GM21515 (cell line): Measurements from ENCODE around the gene PATL1.
"Not testable (repeated sequence)": the region's sequence is repeated elsewhere in the genome, so short reads cannot be mapped to it uniquely, and the experiment has no call there.

Experiments
- ATAC-seq: cut with Tn5 transposase; IDR thresholded peaks from one replicate; pipeline ENCODE4 v1.9.1; 2021; ENCODE audit not compliant: unreplicated experiment

The PATL1 gene

DNA sequence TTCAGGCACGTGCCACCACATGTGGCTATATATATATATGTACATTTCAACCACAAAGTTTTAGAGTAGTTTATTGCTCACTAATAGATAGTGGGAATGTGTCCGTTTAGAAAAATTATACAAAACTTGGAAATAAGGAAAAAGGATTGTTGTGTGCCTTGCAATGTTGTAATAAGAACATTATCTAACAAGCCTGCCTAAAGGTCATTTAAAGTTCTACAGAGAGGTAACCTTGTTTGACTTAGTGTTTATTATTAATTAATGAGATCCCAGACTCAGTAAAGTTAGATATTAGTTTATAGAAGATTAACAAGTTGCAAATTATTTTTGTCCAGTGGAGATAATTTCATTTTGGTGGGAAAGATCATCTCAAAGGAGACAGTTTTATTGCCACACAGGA lies 5.5 kb upstream of the PATL1 start:
- no peak for ATAC-seq

DNA sequence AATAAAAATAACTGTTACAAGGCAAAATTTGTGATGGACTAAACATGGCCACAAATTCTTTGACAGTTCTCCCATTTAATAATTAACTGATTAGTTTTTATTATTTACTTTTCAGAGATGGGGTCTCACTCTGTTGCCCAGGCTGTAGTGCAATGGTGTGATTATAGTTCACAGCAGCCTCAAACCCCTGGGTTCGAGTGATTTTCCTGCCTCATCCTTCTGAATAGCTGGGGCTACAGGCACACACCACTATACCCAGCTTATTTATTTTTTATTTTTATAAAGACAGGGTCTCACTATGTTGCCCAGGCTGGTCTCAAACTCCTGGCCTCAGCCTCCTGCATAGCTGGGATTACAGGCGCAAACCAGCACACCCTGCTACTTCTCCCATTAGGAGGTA lies 4.5 kb upstream of the PATL1 start:
- no peak for ATAC-seq

DNA sequence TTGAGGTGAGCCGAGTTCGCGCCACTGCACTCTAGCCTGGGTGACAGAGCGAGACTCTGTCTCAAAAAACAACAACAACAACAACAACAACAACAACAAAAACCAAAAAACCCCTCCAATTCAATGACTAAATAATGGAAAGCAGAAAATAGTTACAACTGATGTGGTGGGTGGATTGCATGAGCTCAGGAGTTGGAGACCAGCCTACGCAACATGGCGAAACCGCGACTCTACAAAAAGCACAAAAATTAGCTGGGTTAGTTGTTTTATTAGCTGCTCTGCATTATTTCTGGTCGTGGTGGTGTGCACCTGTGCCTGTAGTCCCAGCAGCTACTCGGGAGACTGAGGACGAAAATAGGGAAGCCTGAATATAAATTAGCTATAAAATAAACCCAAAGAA lies 2.6 kb upstream of the PATL1 start:
- ATAC-seq: no peak

DNA sequence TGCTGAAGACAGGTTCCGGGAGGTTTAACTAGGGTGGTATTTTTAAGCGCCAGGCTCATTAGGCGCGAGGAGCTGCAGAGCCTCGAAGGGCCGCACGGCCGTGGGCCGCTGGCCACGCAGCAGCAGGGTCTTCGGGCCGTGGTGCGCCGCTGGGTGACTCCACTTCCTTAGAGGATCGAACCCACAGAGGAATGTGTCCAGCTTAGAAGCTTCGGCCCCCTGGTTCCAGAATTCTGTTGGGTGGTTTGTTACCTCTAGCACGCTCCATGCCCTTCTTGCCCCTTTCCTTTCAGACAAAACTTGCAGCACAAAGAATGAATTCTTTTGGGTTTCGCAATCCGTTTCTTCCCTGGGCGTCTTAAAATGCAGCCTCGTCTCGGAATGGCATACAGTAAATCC lies 773 bp upstream of the PATL1 start:
- ATAC-seq: no peak

DNA sequence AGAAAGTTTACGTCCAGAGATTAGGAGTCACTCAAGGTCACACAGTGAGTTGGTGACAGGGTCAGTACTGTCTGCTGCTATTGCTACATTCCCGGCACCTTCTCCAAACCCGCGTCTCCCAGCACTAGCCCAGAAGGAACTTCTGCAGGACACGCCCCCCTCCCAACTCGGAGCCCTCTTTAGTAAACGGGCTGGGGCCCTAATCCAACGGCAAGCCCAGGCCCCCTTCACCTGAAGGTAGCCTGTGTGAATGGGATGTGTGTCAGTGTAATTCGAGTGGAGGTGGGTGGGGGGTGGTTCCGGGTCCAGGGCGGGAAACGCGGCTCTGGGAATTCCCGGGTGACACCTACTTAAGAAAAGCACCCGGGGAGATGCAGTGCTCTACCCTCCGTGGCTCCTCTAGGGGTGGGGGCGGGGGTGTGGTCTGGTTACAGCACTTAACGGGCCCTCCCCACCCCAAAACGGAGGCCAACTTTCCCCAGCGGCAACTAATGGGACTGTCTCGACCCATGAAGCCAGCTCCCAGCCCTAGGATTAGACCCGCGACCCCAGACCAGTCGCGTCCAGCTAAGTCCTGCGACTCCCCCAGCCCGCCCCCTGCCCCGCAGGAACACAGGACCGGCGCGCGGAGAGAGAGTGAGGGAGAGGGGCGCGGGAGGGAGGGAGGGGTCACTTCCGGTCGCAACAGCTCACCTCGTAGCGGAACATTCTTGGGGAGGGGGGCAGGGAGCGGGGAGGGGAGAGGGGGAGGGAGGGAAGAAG lies 468 bp downstream of the PATL1 start:
- ATAC-seq: peak; percentile 30

DNA sequence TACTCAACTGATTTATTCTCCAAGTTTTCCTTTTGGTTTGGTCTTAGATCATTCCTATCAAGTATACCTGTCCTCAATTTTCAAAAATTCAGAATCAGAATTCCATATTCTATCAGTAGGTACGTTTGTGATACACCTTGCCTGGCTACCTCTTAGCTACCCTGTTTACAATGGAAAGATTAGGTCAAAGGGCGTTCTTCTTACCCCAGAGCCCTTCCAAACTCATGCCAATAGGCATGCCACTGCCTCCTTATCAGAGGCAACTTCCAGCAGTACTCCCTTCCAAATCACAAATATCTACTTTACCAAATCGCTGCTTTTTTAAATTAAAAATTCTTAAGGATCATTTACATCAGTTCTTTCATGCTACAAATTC lies 1.0 kb downstream of the PATL1 start:
- no peak for ATAC-seq

DNA sequence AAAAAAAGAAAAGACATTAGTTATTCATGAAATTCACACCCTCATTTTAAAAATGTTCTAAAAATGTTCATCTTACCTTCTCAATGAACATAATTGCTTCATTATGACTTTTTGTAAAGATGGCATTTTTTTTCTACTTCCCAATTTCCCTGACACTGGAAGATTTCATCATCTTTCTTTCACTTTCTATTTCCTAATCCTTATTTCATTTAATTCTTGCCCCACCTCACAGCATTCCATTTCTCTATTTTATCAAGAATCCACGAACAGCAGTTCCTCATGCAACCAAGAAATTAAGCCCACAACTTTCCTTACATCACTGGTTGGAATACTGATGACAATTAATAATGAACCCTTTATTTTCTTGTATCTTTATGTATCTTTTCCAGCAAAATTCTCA lies 1.9 kb downstream of the PATL1 start:
- no peak for ATAC-seq

DNA sequence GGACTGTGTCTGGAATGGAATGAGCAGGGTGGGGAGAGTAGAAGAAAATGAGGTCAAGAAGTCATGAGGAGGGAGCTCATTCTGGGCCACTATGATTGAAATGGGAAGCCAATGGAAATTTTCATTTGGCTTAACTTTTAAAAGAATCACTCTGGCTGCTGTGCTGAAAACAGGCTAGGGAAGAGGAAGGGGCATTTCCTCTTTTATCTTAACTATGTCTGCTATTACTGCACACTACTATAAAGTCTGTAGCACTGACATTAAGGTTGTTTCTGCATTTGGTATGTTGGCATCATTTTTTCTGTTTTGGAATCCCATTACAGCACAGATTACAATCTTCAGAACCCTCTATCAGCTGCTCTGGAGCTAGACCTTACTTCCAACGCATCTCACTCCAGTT lies 8.2 kb downstream of the PATL1 start:
- no peak for ATAC-seq

DNA sequence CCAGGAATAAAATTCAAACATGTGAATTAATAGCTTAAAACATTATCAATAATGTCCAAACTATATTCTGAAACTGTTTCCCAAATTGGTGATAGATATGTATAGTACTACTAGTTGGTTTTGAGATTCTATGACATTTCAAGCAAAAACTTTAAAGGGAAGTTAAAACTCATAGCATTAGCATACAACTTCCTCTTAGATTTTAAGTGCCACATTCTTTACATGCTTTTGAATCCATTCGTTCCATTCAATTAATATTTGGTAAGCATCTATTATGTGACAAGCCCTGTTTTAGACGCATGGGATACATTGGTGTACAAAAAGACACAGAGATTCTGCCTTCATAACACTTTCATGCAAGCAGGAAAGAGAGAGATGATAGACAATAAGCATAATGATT lies 8.9 kb downstream of the PATL1 start:
- ATAC-seq: no peak

DNA sequence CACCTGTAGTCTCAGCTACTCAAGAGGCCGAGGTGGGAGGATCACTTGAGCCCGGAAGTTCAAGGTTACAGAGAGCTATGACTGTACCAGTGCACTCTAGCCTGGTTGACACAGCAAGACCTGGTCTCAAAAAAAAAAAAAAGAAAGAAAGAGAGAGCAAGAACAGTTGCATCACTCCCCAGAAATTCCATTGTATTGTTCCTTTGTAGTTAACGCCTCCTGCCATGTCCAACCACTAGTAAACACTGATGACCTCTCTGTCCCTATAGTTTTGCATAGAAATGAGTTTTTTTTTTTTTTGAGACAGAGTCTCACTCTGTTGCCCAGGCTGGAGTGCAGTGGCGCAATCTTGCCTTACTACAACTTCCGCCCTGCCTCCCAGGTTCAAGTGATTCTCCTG lies 10.8 kb downstream of the PATL1 start:
- no peak for ATAC-seq

DNA sequence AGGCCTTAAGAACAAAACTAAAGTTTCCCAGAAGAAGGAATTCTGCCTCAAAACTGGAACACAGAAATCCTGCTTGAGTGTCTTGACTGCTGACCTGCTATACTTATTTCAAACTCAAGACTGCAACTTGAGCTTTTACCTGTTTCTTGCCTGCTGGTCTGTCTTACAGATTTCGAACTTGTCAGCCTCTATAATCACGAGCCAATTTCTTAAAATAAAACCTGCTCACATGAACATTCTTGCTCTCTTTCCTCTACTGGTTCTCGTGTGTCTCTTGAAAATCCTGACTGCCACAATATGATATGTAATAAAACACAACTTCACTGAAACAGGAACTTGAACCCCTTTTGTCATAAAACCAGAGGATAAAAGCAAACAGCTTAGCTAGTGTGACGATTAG lies 13.9 kb downstream of the PATL1 start:
- ATAC-seq: no peak

DNA sequence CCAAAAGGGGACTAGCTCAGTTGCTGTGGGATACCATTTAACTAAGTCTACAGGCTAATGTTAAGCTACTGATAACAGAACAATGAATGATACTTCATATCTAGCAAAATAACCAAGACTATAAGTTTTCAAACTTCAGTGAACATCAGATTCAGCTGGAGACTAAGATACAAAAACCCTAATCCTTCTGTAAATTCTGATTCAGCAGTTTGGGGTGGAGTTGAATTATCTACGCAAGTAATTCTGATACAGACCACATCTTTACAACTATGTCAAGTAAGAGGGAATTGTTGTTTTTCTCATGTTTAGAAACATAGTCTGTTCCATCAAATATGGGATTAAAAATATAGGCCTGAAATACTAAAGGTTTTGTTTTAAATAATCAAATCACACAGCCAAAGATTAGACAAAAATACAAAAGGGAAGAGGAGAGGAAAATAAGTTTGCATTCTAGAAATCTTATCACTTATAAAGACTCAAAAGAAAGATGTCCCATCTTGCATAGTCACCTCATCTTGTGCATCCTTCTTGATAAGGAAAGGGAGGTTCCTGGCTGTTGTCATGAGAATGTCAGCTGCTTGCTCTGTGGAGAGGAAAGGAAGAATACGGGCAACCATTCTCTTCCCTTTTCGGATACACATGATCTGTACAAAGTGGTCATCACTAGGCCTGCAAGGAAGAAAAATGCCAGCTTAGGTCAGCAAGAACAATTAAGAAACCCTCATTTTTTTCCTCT lies 21.4 kb downstream of the PATL1 start:
- no peak for ATAC-seq

DNA sequence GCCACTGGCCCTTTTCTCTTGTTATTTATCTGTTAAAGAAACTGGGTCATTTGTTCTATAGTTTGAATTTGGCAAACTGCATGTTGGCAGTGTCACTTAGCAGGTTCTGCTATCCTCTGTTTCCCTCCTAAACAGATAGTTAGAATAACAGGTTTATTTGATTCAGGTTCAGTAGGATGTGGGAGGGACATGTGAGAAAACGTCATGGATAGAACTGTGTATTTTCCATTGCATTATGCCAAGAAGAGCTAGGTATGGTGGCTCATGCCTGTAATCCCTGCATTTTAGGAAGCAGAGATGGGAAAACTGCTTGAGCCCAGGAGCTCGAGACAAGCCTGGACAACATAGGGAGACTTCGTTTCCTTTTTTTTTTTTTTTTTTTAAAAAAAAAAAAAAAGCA lies 24.3 kb downstream of the PATL1 start:
- no peak for ATAC-seq

DNA sequence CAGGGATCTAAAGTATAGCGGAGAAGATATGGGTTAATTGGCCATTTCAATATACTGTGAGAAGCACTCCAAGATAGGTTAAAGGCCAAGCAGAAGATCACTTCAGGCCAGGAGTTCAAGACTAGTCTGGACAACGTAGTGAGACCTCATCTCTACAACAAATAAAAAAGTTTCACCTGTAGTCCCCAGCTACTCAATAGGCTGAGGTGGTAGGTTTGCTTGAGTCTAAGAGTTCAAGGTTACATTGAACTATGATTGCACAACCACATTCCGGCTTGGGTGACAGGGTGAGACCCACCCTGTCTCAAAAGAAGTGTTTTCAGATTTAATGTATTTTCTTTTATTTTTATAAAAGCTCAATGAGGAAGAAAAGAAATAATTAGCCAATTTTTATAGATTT lies 25.4 kb downstream of the PATL1 start:
- no peak for ATAC-seq

DNA sequence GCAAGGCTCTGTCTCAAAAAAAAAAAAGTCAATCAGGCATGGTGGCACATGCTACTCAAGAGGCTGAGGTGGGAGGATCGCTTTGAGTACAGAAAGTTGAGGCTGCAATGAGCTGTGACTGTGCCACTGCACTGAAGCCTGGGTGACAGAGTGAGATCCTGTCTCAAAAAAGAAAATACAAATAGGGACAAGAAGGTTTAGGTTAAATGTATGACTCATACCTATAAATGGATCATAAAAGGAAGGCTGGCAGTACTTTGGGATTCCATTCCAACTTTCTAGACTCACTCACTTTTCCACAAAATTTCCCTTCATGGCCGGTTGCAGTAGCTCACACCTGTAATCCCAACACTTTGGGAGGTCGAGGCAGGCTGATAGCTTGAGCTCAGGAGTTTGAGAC lies 27.7 kb downstream of the PATL1 start:
- ATAC-seq: no peak

DNA sequence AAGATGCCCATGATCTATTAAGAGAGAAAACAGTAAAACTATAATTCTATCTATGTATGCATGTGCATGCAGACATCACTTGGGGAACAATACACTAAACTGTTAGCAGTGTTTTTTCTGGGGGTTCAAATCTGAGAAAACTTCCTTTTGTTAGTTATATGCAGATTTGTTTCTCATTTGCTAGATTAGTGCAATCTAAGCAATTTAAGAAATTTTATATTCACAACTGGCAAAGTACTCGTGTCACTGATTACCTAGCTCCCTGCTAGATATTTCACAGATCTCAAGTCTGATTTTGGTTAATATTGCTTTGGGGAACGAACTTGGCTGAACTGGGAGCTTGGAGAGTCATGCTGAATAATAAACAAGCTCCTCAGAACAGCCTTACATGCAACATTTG lies 38.3 kb downstream of the PATL1 start:
- no peak for ATAC-seq

DNA sequence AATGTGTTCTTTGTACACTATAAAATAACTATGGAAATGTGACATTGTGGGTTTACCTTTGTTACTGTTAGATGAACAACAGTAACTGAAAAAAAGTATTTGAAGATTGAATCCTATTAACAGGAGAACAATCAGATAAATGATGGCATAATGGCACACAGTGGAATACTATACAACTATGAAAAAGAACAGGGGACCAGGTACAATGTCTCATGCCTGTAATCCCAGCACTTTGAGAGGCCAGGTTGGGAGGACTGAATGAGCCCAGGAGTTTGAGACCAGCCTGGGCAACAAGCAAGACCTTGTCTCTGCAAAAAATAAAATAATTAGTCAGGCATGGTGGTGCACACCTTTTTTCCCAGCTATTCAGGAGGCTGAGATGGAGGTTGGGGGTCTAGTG lies 38.8 kb downstream of the PATL1 start:
- no peak for ATAC-seq

DNA sequence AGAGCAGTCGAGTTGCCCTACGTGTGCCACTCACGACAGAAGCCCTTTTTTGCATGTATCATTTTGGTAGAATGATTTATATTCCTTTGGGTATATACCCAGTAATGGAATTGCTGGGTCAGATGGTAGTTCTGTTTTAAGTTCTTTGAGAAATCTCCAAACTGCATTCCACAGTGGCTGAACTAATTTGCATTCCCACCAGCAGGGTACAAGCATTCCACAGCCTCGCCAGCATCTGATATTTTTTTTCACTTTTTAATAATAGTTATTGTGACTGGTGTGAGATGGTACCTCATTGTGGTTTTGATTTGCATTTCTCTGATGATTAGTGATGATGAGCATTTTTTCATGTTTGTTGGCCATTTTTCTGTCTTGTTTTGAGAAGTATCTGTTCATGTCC lies 41.9 kb downstream of the PATL1 start:
- not testable (repeated sequence) for ATAC-seq

DNA sequence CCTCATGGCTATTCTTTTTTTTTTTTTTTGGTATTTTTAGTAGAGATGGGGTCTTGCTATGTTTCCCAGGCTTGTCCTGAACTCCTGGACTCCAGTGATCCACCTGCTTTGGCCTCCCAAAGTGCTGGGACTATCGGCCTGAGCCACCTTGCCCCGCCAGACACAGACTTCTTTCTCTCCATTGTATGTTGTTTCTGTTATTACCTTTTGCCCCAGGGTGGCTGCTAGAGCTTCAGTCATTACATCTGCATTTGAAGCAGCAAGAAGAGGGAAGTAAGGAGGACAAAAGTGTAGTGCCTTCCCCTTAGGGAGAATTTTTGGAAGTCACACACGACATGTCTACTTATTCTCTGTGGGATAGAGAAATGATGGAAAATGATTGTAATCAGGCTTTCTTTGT lies 43.1 kb downstream of the PATL1 start:
- ATAC-seq: no peak

DNA sequence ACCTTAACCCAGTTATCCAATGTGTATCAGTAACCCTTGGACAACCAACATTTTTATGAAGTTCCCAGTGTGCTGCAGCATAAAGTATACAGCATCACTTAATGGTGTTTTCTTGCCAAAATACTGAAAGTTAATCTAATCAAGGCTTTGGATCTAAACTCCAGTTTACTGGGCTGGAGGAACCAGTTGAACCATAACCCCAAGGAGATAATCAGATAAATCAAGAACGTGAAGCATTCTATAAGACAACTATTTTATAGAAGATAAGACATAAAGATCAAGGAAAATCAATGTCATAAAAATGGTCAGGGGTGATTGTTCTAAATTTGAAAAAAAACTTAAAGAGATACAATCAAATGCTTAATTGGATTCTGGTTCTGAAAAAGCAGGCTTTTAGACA lies 51.0 kb downstream of the PATL1 start:
- no peak for ATAC-seq

DNA sequence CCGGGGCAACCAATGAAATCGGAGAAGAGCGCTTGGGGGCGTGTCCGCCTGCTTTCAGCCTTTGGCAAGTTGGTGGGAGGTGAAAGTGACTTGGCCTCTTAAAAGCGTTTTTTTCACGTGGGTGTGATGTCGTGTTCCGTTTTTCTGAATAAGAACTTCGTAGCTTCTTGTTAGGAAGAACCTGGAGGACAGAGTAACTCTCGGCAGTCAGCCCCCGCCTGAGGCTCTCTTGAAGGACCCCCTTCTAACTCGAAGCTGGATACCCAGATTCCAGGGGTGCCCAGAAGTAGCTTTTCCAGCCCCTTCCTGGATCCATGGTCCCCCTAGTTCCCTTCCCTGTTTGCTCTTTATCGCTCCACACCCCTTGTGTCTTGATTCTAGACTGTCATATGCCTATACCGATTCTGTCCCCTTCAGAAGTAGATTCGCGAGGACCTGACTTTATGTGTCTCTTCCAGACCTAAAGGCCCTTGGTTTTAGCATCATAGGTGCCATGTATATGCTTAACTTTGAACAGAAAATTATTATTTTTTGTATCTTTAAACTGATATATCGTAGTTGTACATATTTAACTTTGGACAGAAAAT lies 52.3 kb downstream of the PATL1 start:
- no peak for ATAC-seq

DNA sequence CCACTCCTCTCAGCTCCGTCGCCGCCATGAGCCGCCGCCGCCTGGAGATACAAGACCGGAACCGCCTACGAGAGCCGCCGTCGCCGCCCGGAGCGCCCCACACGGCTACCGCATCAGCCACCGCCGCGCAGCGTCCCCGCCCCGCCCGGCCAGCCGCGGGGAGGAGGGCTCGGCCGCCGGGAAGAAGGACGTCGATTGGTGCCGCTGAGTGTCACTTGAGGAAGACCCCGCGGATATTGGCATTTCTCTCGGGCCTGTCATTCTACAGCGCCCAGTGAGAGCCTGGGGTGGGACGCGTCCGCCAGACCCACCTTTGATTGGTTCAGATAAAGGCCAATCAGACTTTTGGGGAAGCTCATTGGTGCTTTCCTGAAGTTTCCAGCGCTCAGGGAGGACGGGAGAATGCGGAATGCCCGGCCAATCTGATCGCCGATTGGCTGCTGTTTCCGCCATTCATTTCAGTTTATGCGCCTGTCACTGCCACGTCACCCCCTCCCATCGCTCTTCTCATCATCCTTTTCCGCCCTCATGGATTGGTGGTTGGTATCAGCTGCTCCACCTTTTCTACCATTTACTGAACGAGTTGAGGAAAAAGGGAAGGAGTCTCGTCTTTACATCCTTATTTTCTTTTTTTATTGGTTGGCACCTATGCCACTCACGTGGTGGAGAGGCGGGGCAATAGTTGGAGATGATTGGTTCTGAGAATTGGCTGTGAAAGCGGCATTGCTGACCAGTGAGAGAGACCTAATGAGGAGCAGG lies 53.0 kb downstream of the PATL1 start, which contains the start of gene OSBP:
Gene OSBP (minus strand): TSS at position 138 of the 759 bp plus-strand sequence. CDS start 110 bp downstream, at position 28.
- peak; percentile 88 for ATAC-seq
